WTC11 (cell line): Measurements from ENCODE around the gene TMEM254. TPM values are rescaled to one million over a fixed set of nuclear protein-coding genes. Genes with fewer than 3 reads are reported as not detected.

Experiments
- CREM ChIP-seq: sonication (generic); formaldehyde crosslinking; IDR thresholded peaks from 2 replicates; pipeline ENCODE4 v1.8.1; 2022; ENCODE audit warnings: mild to moderate bottlenecking, missing genetic modification reagents, moderate library complexity
- ESRRA ChIP-seq: sonication (generic); formaldehyde crosslinking; IDR thresholded peaks from 2 replicates; pipeline ENCODE4 v1.8.1; 2022; ENCODE audit warnings: mild to moderate bottlenecking, missing genetic modification reagents, borderline replicate concordance
- FOXP1 ChIP-seq: sonication (generic); formaldehyde crosslinking; IDR thresholded peaks from 2 replicates; pipeline ENCODE4 v1.8.0; 2022; ENCODE audit warnings: missing genetic modification reagents, mild to moderate bottlenecking, moderate library complexity, borderline replicate concordance
- GRHL2 ChIP-seq: fragments of 250-450 bp; sonication (Bioruptor Pico); IDR thresholded peaks from 2 replicates; pipeline ENCODE4 v1.8.0; 2022; ENCODE audit warnings: mild to moderate bottlenecking, moderate library complexity; ENCODE audit not compliant: insufficient replicate concordance, severe bottlenecking
- GTF2I ChIP-seq: fragments of 250-450 bp; sonication (Bioruptor Pico); conservative IDR thresholded peaks from 2 replicates; pipeline ENCODE4 v1.4.0; 2021; ENCODE audit warnings: mild to moderate bottlenecking
- HMGA2 ChIP-seq: fragments of 250-450 bp; sonication (Bioruptor Pico); IDR thresholded peaks from 2 replicates; pipeline ENCODE4 v1.4.0; 2021; ENCODE audit warnings: mild to moderate bottlenecking, moderate library complexity
- JUN ChIP-seq: sonication (generic); formaldehyde crosslinking; IDR thresholded peaks from 2 replicates; pipeline ENCODE4 v1.8.0; 2023; ENCODE audit warnings: mild to moderate bottlenecking, missing genetic modification reagents
- KAT7 ChIP-seq: sonication (generic); formaldehyde crosslinking; IDR thresholded peaks from 2 replicates; pipeline ENCODE4 v1.8.1; 2023; ENCODE audit warnings: missing genetic modification reagents, mild to moderate bottlenecking, borderline replicate concordance
- MXD4 ChIP-seq: fragments of 250-450 bp; sonication (Bioruptor Pico); IDR thresholded peaks from 2 replicates; pipeline ENCODE4 v1.8.0; 2021; ENCODE audit warnings: mild to moderate bottlenecking, moderate library complexity, borderline replicate concordance
- RORB ChIP-seq: fragments of 250-450 bp; sonication (Bioruptor Pico); IDR thresholded peaks from 2 replicates; pipeline ENCODE4 v1.9.0; 2021; ENCODE audit warnings: mild to moderate bottlenecking
- TEAD1 ChIP-seq: sonication (generic); formaldehyde crosslinking; IDR thresholded peaks from 2 replicates; pipeline ENCODE4 v1.8.0; 2022; ENCODE audit warnings: mild to moderate bottlenecking, missing genetic modification reagents
- TEAD4 ChIP-seq: sonication (generic); formaldehyde crosslinking; IDR thresholded peaks from 2 replicates; pipeline ENCODE4 v1.8.0; 2022; ENCODE audit warnings: mild to moderate bottlenecking, missing genetic modification reagents
- ZNF121 ChIP-seq: sonication (generic); formaldehyde crosslinking; IDR thresholded peaks from 2 replicates; pipeline ENCODE4 v1.8.0; 2023; ENCODE audit warnings: missing genetic modification reagents
- ZNF423 ChIP-seq: fragments of 250-450 bp; sonication (Bioruptor Pico); IDR thresholded peaks from 2 replicates; pipeline ENCODE4 v2.1.2; 2022; ENCODE audit warnings: mild to moderate bottlenecking, moderate library complexity
- total RNA-seq: library from RNA; stranded (reverse); gene quantifications from 3 replicates; pipeline ENCODE4 v1.2.3, GENCODE V29; 2021
- TF ChIP-seq, protein P1 (sequence below): fragments of 250-450 bp; sonication (Bioruptor Pico); IDR thresholded peaks from 2 replicates; pipeline ENCODE4 v1.9.0; 2021; ENCODE audit warnings: mild to moderate bottlenecking, borderline replicate concordance
- TF ChIP-seq, protein P2 (sequence below): sonication (generic); formaldehyde crosslinking; IDR thresholded peaks from 2 replicates; pipeline ENCODE4 v1.8.1; 2022; ENCODE audit warnings: low read depth, missing genetic modification reagents, borderline replicate concordance
- TF ChIP-seq, protein P3 (sequence below): sonication (generic); formaldehyde crosslinking; IDR thresholded peaks from 2 replicates; pipeline ENCODE4 v1.8.1; 2023; ENCODE audit warnings: mild to moderate bottlenecking, missing genetic modification reagents, moderate library complexity
- TF ChIP-seq, protein P4 (sequence below): fragments of 250-450 bp; sonication (Bioruptor Pico); IDR thresholded peaks from 2 replicates; pipeline ENCODE4 v2.1.2; 2022; ENCODE audit warnings: mild to moderate bottlenecking, moderate library complexity
- TF ChIP-seq, protein P5 (sequence below): fragments of 250-450 bp; sonication (Bioruptor Pico); conservative IDR thresholded peaks from 2 replicates; pipeline ENCODE4 v1.9.0; 2021; ENCODE audit warnings: mild to moderate bottlenecking
- TF ChIP-seq, protein P6 (sequence below): sonication (generic); formaldehyde crosslinking; IDR thresholded peaks from 2 replicates; pipeline ENCODE4 v1.8.0; 2022; ENCODE audit warnings: mild to moderate bottlenecking, missing genetic modification reagents
- TF ChIP-seq, protein P7 (sequence below): sonication (generic); formaldehyde crosslinking; IDR thresholded peaks from 2 replicates; pipeline ENCODE4 v1.8.0; 2022; ENCODE audit warnings: mild to moderate bottlenecking, missing genetic modification reagents
- TF ChIP-seq, protein P8 (sequence below): sonication (generic); formaldehyde crosslinking; IDR thresholded peaks from 2 replicates; pipeline ENCODE4 v1.8.1; 2023; ENCODE audit warnings: mild to moderate bottlenecking, missing genetic modification reagents
- TF ChIP-seq, protein P9 (sequence below): sonication (generic); formaldehyde crosslinking; IDR thresholded peaks from 2 replicates; pipeline ENCODE4 v1.8.0; 2022; ENCODE audit warnings: mild to moderate bottlenecking, missing genetic modification reagents

The TMEM254 gene
- total RNA-seq, 1 experiment from 2014 or later: 18.5 TPM

DNA sequence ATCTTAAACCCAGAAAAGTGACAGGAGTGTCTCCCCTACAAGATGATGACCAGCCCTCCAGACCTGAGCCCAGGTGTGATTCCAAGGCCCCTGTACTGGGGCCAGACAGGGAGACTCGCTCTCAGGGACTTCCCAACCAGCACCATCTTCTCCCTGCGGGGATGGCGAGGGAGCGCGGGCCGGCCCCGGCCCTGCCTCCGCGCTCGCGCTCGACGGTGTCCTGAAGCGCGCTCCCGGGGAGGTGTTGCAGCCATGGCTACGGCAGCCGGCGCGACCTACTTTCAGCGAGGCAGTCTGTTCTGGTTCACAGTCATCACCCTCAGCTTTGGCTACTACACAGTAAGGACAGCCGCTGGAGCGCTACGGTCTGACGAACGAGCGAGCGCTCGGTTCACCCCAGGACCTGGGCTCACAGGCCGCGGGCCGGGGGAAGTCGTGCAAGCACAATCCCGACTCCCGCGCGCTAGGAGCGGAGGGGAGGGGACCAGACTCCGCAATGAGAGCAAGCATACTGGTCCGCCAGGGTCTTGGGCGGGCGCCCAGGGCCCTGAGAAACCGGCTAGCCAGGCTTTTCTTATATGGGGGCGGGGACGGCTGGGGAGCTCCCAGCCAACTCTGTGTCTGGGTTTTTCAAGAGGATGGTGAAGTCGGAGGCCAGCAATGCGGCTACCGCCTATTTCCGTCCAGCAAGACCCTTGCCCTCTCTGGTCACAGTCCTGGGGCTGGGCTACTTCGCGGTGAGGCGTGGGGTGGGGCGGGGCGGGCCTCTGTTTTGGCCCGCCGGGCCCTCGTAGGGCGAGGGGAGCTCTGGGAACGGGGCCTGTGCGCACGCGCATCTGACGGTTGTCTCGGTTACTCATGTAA lies at the start of gene TMEM254 (continued):
- TF ChIP-seq GTF2I (CRISPR knock-in tag) (0 out of 2 replicates have a peak, but pooled peaks have one; percentile 3), CREM (CRISPR knock-in tag) (peak; percentile 30), TEAD4 (peak; percentile 40; the same call in 1 of the 2 replicates), ZNF423 (CRISPR knock-in tag) (no peak), GRHL2 (CRISPR knock-in tag) (no peak), KAT7 (CRISPR knock-in tag) (peak; percentile 88), FOXP1 (0 out of 2 replicates have a peak, but pooled peaks have one; percentile 10), TEAD1 (CRISPR knock-in tag) (0 out of 2 replicates have a peak, but pooled peaks have one; percentile 40), RORB (CRISPR knock-in tag) (no peak), HMGA2 (no peak), ZNF121 (CRISPR knock-in tag) (no peak), MXD4 (no peak), ESRRA (CRISPR knock-in tag) (peak; percentile 53; the same call in 1 of the 2 replicates), JUN (CRISPR knock-in tag) (no peak)
- TF ChIP-seq, protein P1, sequence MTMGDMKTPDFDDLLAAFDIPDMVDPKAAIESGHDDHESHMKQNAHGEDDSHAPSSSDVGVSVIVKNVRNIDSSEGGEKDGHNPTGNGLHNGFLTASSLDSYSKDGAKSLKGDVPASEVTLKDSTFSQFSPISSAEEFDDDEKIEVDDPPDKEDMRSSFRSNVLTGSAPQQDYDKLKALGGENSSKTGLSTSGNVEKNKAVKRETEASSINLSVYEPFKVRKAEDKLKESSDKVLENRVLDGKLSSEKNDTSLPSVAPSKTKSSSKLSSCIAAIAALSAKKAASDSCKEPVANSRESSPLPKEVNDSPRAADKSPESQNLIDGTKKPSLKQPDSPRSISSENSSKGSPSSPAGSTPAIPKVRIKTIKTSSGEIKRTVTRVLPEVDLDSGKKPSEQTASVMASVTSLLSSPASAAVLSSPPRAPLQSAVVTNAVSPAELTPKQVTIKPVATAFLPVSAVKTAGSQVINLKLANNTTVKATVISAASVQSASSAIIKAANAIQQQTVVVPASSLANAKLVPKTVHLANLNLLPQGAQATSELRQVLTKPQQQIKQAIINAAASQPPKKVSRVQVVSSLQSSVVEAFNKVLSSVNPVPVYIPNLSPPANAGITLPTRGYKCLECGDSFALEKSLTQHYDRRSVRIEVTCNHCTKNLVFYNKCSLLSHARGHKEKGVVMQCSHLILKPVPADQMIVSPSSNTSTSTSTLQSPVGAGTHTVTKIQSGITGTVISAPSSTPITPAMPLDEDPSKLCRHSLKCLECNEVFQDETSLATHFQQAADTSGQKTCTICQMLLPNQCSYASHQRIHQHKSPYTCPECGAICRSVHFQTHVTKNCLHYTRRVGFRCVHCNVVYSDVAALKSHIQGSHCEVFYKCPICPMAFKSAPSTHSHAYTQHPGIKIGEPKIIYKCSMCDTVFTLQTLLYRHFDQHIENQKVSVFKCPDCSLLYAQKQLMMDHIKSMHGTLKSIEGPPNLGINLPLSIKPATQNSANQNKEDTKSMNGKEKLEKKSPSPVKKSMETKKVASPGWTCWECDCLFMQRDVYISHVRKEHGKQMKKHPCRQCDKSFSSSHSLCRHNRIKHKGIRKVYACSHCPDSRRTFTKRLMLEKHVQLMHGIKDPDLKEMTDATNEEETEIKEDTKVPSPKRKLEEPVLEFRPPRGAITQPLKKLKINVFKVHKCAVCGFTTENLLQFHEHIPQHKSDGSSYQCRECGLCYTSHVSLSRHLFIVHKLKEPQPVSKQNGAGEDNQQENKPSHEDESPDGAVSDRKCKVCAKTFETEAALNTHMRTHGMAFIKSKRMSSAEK (CRISPR knock-in tag): no peak
- TF ChIP-seq, protein P2, sequence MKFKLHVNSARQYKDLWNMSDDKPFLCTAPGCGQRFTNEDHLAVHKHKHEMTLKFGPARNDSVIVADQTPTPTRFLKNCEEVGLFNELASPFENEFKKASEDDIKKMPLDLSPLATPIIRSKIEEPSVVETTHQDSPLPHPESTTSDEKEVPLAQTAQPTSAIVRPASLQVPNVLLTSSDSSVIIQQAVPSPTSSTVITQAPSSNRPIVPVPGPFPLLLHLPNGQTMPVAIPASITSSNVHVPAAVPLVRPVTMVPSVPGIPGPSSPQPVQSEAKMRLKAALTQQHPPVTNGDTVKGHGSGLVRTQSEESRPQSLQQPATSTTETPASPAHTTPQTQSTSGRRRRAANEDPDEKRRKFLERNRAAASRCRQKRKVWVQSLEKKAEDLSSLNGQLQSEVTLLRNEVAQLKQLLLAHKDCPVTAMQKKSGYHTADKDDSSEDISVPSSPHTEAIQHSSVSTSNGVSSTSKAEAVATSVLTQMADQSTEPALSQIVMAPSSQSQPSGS: no peak
- TF ChIP-seq, protein P3, sequence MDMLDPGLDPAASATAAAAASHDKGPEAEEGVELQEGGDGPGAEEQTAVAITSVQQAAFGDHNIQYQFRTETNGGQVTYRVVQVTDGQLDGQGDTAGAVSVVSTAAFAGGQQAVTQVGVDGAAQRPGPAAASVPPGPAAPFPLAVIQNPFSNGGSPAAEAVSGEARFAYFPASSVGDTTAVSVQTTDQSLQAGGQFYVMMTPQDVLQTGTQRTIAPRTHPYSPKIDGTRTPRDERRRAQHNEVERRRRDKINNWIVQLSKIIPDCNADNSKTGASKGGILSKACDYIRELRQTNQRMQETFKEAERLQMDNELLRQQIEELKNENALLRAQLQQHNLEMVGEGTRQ: 0 out of 2 replicates have a peak, but pooled peaks have one; percentile 22
- TF ChIP-seq, protein P4, sequence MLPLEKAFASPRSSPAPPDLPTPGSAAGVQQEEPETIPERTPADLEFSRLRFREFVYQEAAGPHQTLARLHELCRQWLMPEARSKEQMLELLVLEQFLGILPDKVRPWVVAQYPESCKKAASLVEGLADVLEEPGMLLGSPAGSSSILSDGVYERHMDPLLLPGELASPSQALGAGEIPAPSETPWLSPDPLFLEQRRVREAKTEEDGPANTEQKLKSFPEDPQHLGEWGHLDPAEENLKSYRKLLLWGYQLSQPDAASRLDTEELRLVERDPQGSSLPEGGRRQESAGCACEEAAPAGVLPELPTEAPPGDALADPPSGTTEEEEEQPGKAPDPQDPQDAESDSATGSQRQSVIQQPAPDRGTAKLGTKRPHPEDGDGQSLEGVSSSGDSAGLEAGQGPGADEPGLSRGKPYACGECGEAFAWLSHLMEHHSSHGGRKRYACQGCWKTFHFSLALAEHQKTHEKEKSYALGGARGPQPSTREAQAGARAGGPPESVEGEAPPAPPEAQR (CRISPR knock-in tag): no peak
- TF ChIP-seq, protein P5, sequence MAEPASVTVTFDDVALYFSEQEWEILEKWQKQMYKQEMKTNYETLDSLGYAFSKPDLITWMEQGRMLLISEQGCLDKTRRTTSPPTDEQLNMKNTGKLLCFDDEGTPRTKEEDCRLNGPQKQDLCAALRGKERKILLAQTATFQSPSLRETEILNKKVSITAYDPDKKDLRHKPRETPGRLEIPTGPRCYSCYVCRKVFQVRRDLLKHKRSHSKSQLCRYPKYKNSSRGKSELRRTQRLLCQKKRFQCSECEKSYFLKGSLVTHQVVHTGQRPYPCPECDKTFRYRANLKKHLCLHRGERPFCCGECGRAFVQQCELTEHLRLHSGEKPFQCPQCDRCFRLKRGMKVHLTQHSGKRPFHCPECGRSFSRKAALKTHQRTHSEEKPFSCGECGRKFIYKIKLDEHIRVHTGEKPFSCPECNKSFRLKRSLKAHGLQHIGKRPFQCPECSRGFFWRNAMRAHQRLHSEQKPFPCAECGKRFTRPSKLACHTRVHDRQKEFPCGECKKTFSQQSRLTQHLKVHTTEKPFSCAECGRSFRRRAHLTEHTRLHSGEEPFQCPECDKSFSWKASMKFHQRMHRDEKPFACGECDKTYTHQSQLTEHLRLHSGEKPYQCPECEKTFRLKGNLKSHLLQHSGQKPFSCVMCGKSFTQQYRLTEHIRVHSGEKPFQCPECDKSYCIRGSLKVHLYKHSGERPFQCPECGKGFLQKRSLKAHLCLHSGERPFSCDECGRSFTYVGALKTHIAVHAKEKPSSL: no peak
- TF ChIP-seq, protein P6, sequence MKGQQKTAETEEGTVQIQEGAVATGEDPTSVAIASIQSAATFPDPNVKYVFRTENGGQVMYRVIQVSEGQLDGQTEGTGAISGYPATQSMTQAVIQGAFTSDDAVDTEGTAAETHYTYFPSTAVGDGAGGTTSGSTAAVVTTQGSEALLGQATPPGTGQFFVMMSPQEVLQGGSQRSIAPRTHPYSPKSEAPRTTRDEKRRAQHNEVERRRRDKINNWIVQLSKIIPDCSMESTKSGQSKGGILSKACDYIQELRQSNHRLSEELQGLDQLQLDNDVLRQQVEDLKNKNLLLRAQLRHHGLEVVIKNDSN (CRISPR knock-in tag): 0 out of 2 replicates have a peak, but pooled peaks have one; percentile 52
- TF ChIP-seq, protein P7, sequence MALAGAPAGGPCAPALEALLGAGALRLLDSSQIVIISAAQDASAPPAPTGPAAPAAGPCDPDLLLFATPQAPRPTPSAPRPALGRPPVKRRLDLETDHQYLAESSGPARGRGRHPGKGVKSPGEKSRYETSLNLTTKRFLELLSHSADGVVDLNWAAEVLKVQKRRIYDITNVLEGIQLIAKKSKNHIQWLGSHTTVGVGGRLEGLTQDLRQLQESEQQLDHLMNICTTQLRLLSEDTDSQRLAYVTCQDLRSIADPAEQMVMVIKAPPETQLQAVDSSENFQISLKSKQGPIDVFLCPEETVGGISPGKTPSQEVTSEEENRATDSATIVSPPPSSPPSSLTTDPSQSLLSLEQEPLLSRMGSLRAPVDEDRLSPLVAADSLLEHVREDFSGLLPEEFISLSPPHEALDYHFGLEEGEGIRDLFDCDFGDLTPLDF (CRISPR knock-in tag): no peak
- TF ChIP-seq, protein P8, sequence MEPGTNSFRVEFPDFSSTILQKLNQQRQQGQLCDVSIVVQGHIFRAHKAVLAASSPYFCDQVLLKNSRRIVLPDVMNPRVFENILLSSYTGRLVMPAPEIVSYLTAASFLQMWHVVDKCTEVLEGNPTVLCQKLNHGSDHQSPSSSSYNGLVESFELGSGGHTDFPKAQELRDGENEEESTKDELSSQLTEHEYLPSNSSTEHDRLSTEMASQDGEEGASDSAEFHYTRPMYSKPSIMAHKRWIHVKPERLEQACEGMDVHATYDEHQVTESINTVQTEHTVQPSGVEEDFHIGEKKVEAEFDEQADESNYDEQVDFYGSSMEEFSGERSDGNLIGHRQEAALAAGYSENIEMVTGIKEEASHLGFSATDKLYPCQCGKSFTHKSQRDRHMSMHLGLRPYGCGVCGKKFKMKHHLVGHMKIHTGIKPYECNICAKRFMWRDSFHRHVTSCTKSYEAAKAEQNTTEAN (CRISPR knock-in tag): no peak
- TF ChIP-seq, protein P9, sequence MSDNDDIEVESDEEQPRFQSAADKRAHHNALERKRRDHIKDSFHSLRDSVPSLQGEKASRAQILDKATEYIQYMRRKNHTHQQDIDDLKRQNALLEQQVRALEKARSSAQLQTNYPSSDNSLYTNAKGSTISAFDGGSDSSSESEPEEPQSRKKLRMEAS: peak; percentile 83; the same call in 1 of the 2 replicates
